ENCODE data around the gene GDPD5.

DNA sequence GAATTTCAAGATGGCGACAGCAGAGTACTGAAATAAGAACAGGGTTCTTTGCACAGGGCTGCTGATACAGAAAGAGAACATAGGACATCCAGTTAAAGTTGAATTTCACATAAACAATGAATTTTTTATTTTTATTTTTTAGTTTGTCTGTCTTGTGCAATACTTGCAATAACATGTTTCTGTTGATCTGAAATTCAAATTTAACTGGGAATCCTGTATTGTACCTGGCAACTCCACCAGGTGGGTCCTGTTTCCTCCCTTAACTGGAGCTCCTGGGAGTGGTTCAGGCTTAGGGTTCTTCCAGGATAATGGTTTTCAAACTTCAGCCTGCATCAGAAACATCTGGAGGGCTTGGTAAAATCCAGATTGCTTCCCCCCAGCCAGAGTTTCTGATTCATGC lies 21.4 kb upstream of the GDPD5 start:
- TF ChIP-seq, protein P1, sequence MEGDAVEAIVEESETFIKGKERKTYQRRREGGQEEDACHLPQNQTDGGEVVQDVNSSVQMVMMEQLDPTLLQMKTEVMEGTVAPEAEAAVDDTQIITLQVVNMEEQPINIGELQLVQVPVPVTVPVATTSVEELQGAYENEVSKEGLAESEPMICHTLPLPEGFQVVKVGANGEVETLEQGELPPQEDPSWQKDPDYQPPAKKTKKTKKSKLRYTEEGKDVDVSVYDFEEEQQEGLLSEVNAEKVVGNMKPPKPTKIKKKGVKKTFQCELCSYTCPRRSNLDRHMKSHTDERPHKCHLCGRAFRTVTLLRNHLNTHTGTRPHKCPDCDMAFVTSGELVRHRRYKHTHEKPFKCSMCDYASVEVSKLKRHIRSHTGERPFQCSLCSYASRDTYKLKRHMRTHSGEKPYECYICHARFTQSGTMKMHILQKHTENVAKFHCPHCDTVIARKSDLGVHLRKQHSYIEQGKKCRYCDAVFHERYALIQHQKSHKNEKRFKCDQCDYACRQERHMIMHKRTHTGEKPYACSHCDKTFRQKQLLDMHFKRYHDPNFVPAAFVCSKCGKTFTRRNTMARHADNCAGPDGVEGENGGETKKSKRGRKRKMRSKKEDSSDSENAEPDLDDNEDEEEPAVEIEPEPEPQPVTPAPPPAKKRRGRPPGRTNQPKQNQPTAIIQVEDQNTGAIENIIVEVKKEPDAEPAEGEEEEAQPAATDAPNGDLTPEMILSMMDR (IDR thresholded peaks at IDR 0.05; ENCODE audit: insufficient read depth, low read length, poor library complexity, severe bottlenecking), result no peak
- no peak for TF ChIP-seq EZH2phosphoT487 (conservative IDR thresholded peaks at IDR 0.05; ENCODE audit: low read length)
